Brain microvascular endothelial cell (primary cell): ENCODE results near the gene FBLN5.

ENCODE experiments used
- DNase-seq: peaks from one replicate; pipeline ENCODE4 v3.0.0-alpha.2; 2020
- H3K27ac ChIP-seq: fragments of 250-450 bp; sonication (Bioruptor Pico); 2 replicates; pipeline ENCODE4 v1.5.1; 2020; ENCODE audit warnings: mild to moderate bottlenecking, moderate library complexity
- H3K27me3 ChIP-seq: fragments of 250-450 bp; sonication (Bioruptor Pico); replicated peaks from 2 replicates; pipeline ENCODE4 v1.5.1; 2020; ENCODE audit warnings: mild to moderate bottlenecking
- H3K36me3 ChIP-seq: fragments of 250-450 bp; sonication (Bioruptor Pico); replicated peaks from 2 replicates; pipeline ENCODE4 v1.5.1; 2020; ENCODE audit warnings: mild to moderate bottlenecking
- H3K4me3 ChIP-seq: 2 replicates; pipeline ENCODE4 v1.5.1; 2011; ENCODE audit warnings: low read depth, mild to moderate bottlenecking, control low read depth, low read length, moderate library complexity
- in situ Hi-C: cut with HindIII; loops from 2 replicates; pipeline ENCODE4 v1.10.0; 2017; ENCODE audit warnings: low sequenced_read_pairs, low pct_ligation_motif_present
- TF ChIP-seq, protein P1 (sequence below): IDR thresholded peaks from 2 replicates; pipeline ENCODE4 v1.5.1; 2011; ENCODE audit warnings: low read depth, mild to moderate bottlenecking, moderate library complexity, low read length, control low read depth, inconsistent platforms; ENCODE audit errors: missing control alignments

FBLN5 gene

GRCh38 chr14:91911474-91912032 lies 35.9 kb downstream of the FBLN5 start:
- Histone ChIP-seq H3K4me3 (no peak overlapping the region), H3K27ac (no peak overlapping the region), H3K36me3 (no peaks in the 10 kb centered on the region), H3K27me3 (no peaks in the 10 kb centered on the region)
- in situ Hi-C loops = no loop called here
- TF ChIP-seq, protein P1, sequence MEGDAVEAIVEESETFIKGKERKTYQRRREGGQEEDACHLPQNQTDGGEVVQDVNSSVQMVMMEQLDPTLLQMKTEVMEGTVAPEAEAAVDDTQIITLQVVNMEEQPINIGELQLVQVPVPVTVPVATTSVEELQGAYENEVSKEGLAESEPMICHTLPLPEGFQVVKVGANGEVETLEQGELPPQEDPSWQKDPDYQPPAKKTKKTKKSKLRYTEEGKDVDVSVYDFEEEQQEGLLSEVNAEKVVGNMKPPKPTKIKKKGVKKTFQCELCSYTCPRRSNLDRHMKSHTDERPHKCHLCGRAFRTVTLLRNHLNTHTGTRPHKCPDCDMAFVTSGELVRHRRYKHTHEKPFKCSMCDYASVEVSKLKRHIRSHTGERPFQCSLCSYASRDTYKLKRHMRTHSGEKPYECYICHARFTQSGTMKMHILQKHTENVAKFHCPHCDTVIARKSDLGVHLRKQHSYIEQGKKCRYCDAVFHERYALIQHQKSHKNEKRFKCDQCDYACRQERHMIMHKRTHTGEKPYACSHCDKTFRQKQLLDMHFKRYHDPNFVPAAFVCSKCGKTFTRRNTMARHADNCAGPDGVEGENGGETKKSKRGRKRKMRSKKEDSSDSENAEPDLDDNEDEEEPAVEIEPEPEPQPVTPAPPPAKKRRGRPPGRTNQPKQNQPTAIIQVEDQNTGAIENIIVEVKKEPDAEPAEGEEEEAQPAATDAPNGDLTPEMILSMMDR = peak; percentile 61
- DNase-seq = peak; percentile 5

- Histone ChIP-seq H3K27me3 (no peaks in the 10 kb centered on the region), H3K27ac (no peak overlapping the region), H3K4me3 (no peak overlapping the region), H3K36me3 (no peaks in the 10 kb centered on the region)
- in situ Hi-C loops = no loop called here
- DNase-seq = no peak
- TF ChIP-seq, protein P1 = no peak
Measured at GRCh38 chr14:91910196-91910595, 37.3 kb downstream of the FBLN5 start.

- no peak for DNase-seq
Measured at GRCh38 chr14:91906374-91906773, 41.1 kb downstream of the FBLN5 start.

DNA sequence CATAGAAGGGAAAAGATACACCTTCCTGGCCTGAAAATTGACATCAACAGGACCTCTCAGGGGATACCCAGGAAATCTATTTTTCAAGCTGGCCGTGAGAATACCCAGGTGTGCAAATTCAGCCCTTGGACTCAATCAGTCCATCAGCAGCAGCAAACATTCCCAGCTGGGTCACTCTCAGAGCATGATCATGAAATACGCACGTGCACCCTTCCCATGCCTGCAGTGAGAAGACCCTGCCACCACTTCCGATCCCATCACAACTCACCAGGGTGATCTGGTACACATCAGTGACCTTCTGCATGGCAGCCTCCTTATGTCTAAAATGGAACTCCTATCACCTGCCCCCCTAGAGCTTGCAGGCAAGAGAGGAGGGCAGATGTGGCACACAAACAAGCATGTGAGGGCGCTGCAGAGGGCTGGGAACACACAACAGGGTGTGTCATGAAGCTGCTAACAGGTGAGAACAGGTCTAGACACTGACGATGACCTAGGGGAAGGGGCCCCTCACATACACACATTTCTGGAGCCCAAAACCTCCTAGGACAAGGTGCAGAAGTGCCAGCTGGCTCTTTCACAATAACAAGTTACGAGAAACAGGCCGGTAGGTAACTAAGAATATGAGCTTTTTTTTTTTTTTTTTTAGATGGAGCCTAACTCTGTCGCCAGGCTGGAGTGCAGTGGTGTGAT lies 42.4 kb downstream of the FBLN5 start:
- no peak overlapping the region for H3K4me3 ChIP-seq
- no peaks in the 10 kb centered on the region for H3K36me3 ChIP-seq
- no peaks in the 10 kb centered on the region for H3K27me3 ChIP-seq
- DNase-seq = no peak
- H3K27ac ChIP-seq = no peak overlapping the region
- TF ChIP-seq, protein P1 = no peak
- in situ Hi-C loops = no loop called here

More at GRCh38 chr14:91906374-91906773, 41.1 kb downstream of the FBLN5 start:
- no peak overlapping the region for H3K27ac ChIP-seq
- in situ Hi-C loops = no loop called here
- no peak overlapping the region for H3K4me3 ChIP-seq
- TF ChIP-seq, protein P1 = no peak
- H3K27me3 ChIP-seq = no peaks in the 10 kb centered on the region
- H3K36me3 ChIP-seq = no peaks in the 10 kb centered on the region

GRCh38 chr14:91904483-91904882 lies 43.0 kb downstream of the FBLN5 start:
- Histone ChIP-seq H3K27me3 (no peaks in the 10 kb centered on the region), H3K36me3 (no peaks in the 10 kb centered on the region), H3K27ac (no peak overlapping the region), H3K4me3 (no peak overlapping the region)
- DNase-seq = no peak
- in situ Hi-C loops = no loop called here
- TF ChIP-seq, protein P1 = no peak

GRCh38 chr14:91903070-91903469 lies 44.4 kb downstream of the FBLN5 start:
- in situ Hi-C loops = no loop called here
- no peak for DNase-seq
- Histone ChIP-seq H3K27me3 (no peaks in the 10 kb centered on the region), H3K36me3 (no peaks in the 10 kb centered on the region), H3K4me3 (no peak overlapping the region), H3K27ac (no peak overlapping the region)
- TF ChIP-seq, protein P1 = no peak
